Esophagus (tissue), 2 donors: ENCODE results near the gene DNAJC16. TPM values are rescaled to one million over a fixed set of nuclear protein-coding genes. Genes with fewer than 3 reads are reported as not detected.
A peak's percentile ranks its signal among the peaks of the same experiment; 100 is the strongest.
"Not testable (repeated sequence)": the region's sequence is repeated elsewhere in the genome, so short reads cannot be mapped to it uniquely, and the experiment has no call there.

ENCODE experiments used
- H3K27ac ChIP-seq, 2 donors: one replicate each; pipeline ENCODE4 v1.5.1; 2013; ENCODE audit warnings: low read depth in 2 of 2, mild to moderate bottlenecking in 2 of 2, inconsistent platforms in 1 of 2, low read length in 1 of 2, moderate library complexity in 1 of 2
- H3K27me3 ChIP-seq, 2 donors: one replicate each; pipeline ENCODE4 v1.6.1; 2013; ENCODE audit warnings: low read length in 2 of 2, control low read depth in 1 of 2, mild to moderate bottlenecking in 1 of 2; ENCODE audit not compliant: insufficient read depth in 2 of 2, control insufficient read depth in 1 of 2
- H3K36me3 ChIP-seq, 2 donors: one replicate each; pipeline ENCODE4 v1.6.1; 2013; ENCODE audit warnings: low read length in 1 of 2; ENCODE audit not compliant: control insufficient read depth in 2 of 2, insufficient read depth in 2 of 2
- H3K4me1 ChIP-seq, 2 donors: one replicate each; pipeline ENCODE4 v1.6.1; 2013; ENCODE audit warnings: low read length in 1 of 2; ENCODE audit not compliant: control insufficient read depth in 2 of 2, insufficient read depth in 2 of 2
- H3K4me3 ChIP-seq, 2 donors: one replicate each; pipeline ENCODE4 v1.5.1; 2013; ENCODE audit warnings: low read length in 2 of 2, mild to moderate bottlenecking in 2 of 2, low read depth in 1 of 2, moderate library complexity in 1 of 2
- H3K9me3 ChIP-seq, 2 donors: one replicate each; pipeline ENCODE4 v1.6.1; 2013; ENCODE audit warnings: mild to moderate bottlenecking in 2 of 2, low read depth in 1 of 2, low read length in 1 of 2, moderate library complexity in 1 of 2; ENCODE audit not compliant: control insufficient read depth in 2 of 2, insufficient read depth in 1 of 2
- WGBS, 2 donors: extraction: QIAGEN DNeasy Blood & Tissue Kit; methylation state at CpG; one replicate each; pipeline ENCODE4 v1.1.7; 2013; 5-methylcytosine and 5-hydroxymethylcytosine counted together
- polyA plus RNA-seq, 2 donors: library from polyadenylated mRNA; stranded (reverse); fragments of 200-250 nt; gene quantifications; one replicate each; pipeline ENCODE4 v1.2.3, GENCODE V29; 2013
- donor health status: healthy with polysubstance abuse.
- donor health status: Bipolar disorder and iron deficiency.

DNAJC16 gene
- polyA plus RNA-seq, 2 donors, result 3.1 to 6.1 TPM

DNA sequence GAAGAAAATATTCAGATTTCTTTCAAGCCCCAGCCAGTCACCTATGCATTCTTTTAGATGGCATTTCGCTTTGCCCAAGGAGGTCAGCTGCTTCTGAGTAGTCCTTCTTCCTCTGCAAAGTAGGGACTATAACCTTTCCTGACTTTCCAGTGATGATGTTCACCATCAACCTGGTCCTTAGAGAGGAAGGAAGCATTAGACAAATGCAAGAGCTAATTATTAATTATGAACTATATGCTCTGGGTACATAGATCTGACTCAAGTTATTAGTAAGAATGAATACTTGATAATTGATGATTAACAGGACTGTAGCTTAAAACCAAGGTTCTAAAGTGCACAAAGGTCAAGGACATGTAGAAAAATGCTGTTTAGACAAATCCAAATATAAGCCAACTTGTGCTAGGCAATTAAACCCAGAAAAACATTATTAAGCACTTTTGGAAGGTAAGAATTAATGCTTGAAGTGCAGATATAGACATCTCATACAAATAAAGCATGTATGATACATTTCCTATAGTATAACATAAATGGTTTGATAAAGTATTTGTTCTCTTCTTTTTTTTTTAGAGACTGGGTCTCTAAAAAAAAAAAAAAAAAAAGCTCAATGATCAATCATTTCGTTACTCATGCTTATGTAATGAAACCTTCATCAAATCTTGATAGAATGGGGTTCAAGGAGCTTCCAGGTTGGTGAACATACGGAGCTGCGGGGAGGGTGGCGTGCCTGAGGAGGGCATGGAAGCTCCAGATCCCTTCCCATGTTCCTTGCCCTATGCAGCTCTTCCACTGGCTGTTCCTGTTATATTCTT, 69.4 kb downstream of the DNAJC16 start:
- Histone ChIP-seq H3K36me3 (no peaks in the 10 kb centered on the region), H3K4me3 (no peak overlapping the region), H3K9me3 (no peaks in the 10 kb centered on the region), H3K27me3 (no peaks in the 10 kb centered on the region), H3K27ac (no peak overlapping the region), H3K4me1 (no peaks in the 10 kb centered on the region)
- WGBS, 2 donors, result 73 to 85% methylated on average over 5 of the region's 5 CpGs

DNA sequence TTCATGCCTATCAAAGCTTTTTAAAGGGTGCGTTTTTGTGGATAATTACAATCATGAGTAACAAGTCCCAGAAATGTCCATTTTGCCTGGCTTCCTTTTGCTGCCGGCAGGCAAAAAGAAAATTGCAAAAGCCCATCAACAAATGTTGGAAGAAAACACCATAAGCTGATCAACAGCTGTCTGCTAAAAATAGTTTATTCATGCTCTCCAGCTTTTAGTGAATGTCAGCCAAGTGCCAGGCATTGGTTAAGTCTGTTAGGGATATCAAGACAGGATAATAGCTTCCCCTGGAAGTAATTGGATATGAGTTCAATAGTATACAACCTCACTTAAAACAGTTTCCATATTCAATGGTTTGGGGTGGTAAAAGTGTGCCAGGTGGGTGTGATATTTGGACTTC, 71.8 kb downstream of the DNAJC16 start:
- WGBS, 2 donors, result 55 to 56% methylated on average over 2 of the region's 2 CpGs

GRCh38 chr1:15603050-15603965, 76.7 kb downstream of the DNAJC16 start:
- no peaks in the 10 kb centered on the region for H3K36me3 ChIP-seq
- no peaks in the 10 kb centered on the region for H3K27me3 ChIP-seq
- H3K4me1 ChIP-seq, result peaks cover 0 to 3% of the 10 kb centered on the region in 2 donors
- 1 to 2% methylated on average over 56 of the region's 56 CpGs for WGBS, 2 donors
- no peaks in the 10 kb centered on the region for H3K9me3 ChIP-seq
- H3K4me3 ChIP-seq, result peak overlapping the region; percentile 63 to 86
- H3K27ac ChIP-seq, result peak overlapping the region; percentile 97

More for the DNA sequence above, 71.8 kb downstream of the DNAJC16 start:
- Histone ChIP-seq H3K36me3 (no peaks in the 10 kb centered on the region), H3K27ac (no peak overlapping the region), H3K4me3 (no peak overlapping the region), H3K27me3 (no peaks in the 10 kb centered on the region), H3K9me3 (no peaks in the 10 kb centered on the region), H3K4me1 (no peaks in the 10 kb centered on the region)

DNA sequence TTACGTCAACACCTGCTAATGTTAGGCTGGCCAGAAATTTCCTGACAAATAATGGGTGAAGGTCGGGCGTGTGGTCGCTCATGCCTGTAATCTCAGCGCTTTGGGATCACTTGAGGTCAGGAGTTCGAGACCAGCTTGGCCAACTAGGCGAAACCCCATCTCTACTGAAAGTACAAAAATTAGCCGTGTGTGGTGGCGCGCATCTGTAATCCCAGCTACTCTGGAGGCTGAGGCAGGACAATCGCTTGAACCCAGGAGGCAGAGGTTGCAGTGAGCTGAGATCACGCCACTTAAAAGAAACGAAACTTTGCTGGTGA, 77.3 kb downstream of the DNAJC16 start:
- H3K4me1 ChIP-seq, H3K9me3 ChIP-seq, H3K36me3 ChIP-seq, H3K27me3 ChIP-seq: not testable (repeated sequence)
- peak overlapping the region; percentile 97 for H3K27ac ChIP-seq
- peak overlapping the region; percentile 63 to 86 for H3K4me3 ChIP-seq
- WGBS, 2 donors, result 63 to 69% methylated on average over 13 of the region's 13 CpGs

DNA sequence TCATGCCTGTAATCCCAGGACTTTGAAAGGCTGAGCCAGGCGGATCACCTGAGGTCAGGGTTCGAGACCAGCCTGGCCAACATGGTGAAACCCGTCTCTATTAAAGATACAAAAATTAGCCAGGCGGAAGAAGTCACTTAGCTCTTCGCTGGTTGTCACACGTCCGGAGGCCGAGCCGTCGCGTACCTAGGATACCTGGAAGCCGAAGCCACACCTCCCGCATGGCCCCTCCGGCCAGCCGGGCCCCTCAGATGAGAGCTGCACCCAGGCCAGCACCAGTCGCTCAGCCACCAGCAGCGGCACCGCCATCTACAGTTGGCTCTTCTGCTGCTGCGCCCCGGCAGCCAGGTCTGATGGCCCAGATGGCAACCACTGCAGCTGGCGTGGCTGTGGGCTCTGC, 77.8 kb downstream of the DNAJC16 start:
- H3K36me3 ChIP-seq, H3K27me3 ChIP-seq, H3K9me3 ChIP-seq, H3K4me3 ChIP-seq, H3K4me1 ChIP-seq: not testable (repeated sequence)
- peak overlapping the region in 1 of 2 donors; percentile 97 for H3K27ac ChIP-seq
- WGBS, 2 donors, result 96% methylated on average over 21 of the region's 21 CpGs

GRCh38 chr1:15605398-15606383, 79.0 kb downstream of the DNAJC16 start:
- 77 to 86% methylated on average over 11 of the region's 11 CpGs for WGBS, 2 donors

GRCh38 chr1:15609631-15610030, 83.0 kb downstream of the DNAJC16 start:
- H3K27ac ChIP-seq, result no peak overlapping the region
- H3K9me3 ChIP-seq, result no peaks in the 10 kb centered on the region
- H3K4me3 ChIP-seq, result no peak overlapping the region
- 85 to 89% methylated on average over 7 of the region's 7 CpGs for WGBS, 2 donors
- no peaks in the 10 kb centered on the region for H3K27me3 ChIP-seq
- H3K36me3 ChIP-seq, result no peaks in the 10 kb centered on the region
- H3K4me1 ChIP-seq, result no peaks in the 10 kb centered on the region

More at GRCh38 chr1:15605398-15606383, 79.0 kb downstream of the DNAJC16 start:
- Histone ChIP-seq H3K27ac (no peak overlapping the region), H3K9me3 (no peaks in the 10 kb centered on the region), H3K27me3 (no peaks in the 10 kb centered on the region), H3K36me3 (no peaks in the 10 kb centered on the region), H3K4me1 (peaks cover 0 to 3% of the 10 kb centered on the region in 2 donors), H3K4me3 (no peak overlapping the region)

GRCh38 chr1:15610167-15610566, 83.5 kb downstream of the DNAJC16 start:
- Histone ChIP-seq H3K27ac (no peak overlapping the region), H3K4me3 (no peak overlapping the region), H3K27me3 (no peaks in the 10 kb centered on the region), H3K36me3 (no peaks in the 10 kb centered on the region), H3K9me3 (no peaks in the 10 kb centered on the region), H3K4me1 (no peaks in the 10 kb centered on the region)
- WGBS, 2 donors, result 39 to 57% methylated on average over 4 of the region's 4 CpGs
